GM18909 (cell line): Measurements from ENCODE around the gene FRK.
"Not testable (repeated sequence)": the region's sequence is repeated elsewhere in the genome, so short reads cannot be mapped to it uniquely, and the experiment has no call there.

Experiments used
- ATAC-seq: cut with Tn5 transposase; IDR thresholded peaks from one replicate; pipeline ENCODE4 v1.9.1; 2021; ENCODE audit warnings: mild to moderate bottlenecking; ENCODE audit not compliant: unreplicated experiment, poor library complexity

Gene FRK

DNA sequence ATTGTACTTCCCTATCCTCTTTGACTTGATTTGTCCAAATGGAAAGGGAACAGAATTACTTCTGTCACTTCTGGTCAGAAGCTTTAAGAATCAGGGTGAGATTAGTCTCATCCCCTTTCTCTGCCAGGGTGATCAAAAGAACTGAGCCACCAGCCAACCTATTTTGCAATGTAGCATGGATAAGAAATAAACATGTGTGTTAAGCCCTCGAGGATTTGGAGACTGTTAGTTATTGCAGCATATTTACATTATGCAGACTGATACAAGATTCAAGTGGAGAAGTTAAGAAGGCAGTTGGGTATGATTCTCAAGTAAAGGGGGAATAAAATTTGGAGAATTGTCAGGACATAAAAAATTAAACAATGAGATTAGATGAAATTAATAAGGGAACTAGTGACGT is 106.0 kb downstream of the FRK start:
- no peak for ATAC-seq

DNA sequence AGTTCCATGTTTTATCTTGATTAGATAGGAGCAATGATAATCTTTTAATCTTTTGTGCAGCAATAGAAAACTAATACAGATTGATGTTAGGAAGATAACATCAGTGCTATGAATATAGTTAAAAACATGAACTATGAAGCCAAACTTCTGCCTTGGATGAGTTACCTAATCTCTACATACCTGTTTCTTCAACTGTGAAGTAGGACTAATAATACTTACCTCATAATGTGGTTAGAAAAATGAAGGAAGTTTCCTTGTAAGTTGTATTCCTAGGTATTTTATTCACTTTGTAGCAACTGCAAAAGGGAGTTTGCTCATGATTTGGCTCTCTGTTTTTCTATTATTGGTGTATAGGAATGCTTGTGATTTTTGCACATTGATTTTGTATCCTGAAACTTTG is 111.9 kb downstream of the FRK start:
- ATAC-seq = no peak

DNA sequence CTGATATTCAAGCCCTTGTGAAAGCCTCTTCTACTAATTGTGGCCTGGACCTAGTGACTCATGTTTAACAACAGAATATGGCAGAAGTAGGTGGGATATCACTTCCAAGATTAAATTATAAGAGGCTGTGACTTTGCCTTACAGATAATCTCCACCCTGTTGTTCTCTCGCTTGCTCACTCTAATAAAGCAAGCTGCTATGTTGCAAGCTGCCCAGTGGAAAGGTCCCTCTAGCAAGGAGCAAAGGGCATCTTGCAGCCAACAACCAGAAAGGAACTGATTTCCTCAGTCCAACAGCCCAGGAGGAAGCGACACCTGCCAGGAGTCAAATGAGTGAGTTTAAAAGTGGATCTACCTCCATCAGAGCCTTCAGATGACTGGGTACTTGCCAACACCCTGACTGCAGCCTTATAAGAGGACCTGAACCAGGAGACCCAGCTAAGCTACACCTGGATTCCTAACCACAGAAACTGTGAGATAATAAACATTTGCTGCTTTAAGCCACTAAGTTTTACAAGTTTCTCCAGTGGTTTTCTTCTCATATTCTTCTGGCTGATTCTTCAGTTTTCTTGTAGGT is 112.6 kb downstream of the FRK start:
- no peak for ATAC-seq

DNA sequence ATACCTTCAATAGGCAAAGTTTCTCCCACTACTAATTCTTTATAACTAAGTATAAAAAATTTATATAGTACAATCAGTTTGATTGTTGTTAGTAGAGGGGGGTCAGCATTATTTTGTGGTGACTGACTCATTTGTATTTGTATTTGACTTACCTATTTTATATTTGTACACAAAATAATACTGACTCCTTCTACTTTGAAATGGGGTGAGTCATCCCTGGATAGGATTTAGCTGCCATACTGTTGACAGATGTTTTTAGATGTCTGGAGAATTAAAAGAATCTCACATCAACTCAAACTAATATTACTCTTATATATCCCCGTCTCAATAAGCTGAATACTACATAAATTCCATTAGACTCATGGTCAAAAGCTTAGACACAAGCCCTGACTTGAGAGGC is 114.9 kb downstream of the FRK start:
- no peak for ATAC-seq

DNA sequence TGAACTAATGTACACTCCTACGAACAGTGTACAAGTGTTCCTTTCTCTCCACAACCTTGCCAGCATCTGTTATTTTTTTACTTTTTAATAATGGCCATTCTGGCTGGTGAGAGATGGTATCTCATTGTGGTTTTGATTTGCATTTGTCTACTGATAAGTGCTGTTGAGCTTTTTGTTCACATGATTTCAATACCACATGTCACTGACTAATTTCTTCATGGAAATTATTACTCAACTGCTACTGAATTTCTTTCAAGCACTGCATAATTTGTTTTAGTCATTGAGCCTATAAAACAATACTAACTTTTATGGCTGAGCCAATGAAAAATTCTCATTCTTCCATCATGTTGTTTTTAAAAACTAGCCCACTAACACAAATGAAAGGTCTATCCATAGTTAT is 115.4 kb downstream of the FRK start:
- no peak for ATAC-seq

DNA sequence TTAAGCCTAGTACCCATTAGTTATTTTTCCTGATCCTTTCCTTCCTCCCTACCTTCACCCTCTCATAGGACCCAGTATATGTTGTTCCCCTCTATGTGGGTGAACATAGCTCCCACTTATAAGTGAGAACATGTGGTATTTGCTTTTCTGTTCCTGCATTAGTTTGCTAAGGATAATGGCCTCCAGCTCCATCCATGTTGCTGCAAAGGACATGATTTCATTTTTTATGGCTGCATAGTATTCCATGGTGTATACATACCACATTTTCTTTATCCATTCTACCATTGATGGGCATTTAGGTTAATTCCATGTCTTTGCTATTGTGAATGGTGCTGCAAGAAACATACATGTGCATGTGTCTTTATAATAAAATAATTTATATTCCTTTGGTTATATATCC is 115.9 kb downstream of the FRK start:
- ATAC-seq = not testable (repeated sequence)

DNA sequence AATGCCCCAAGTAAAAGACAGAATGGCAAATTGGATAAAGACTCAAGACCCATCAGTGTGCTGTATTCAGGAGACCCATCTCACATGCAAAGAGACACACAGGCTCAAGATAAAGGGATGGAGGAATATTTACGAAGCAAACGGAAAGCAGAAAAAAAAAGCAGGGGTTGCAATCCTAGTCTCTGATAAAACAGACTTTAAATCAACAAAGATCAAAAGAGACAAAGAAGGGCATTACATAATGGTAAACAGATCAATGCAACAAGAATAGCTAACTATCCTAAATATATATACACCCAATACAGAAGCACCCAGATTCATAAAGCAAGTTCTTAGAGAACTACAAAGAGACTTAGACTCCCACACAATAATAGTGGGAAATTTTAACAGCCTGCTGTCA is 123.2 kb downstream of the FRK start:
- ATAC-seq = not testable (repeated sequence)

DNA sequence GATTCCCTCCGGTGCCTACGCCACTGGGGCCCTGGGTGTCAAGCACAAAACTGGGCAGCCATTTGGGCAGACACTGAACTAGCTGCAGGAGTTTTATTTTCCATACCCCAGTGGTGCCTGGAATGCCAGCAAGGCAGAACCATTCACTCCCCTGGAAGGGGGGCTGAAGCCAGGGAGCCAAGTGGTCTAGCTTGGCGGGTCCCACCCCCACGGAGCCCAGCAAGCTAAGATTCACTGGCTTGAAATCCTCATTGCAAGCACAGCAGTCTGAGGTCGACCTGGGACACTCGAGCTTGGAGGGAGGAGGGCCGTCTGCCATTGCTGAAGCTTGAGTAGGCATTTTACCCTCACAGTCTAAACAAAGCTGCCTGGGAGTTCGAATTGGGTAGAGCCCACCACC is 125.3 kb downstream of the FRK start:
- ATAC-seq = no peak

DNA sequence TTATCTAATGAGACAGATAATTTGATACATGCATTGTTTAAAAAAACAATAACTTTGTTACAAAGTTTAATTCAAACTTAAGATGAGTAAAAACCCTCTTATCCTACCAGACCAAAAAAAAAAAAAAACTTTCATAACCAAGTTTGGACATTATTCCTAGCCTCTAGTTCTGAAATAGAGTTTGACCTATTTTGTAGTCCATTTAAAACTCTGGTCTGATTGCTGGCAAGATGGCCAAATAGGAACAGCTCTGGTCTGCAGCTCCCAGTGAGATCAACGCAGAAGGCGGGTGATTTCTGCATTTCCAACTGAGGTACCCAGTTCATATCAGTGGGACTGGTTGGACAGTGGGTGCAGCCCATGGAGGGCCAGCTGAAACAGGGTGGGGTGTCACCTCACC is 125.9 kb downstream of the FRK start:
- ATAC-seq = no peak

DNA sequence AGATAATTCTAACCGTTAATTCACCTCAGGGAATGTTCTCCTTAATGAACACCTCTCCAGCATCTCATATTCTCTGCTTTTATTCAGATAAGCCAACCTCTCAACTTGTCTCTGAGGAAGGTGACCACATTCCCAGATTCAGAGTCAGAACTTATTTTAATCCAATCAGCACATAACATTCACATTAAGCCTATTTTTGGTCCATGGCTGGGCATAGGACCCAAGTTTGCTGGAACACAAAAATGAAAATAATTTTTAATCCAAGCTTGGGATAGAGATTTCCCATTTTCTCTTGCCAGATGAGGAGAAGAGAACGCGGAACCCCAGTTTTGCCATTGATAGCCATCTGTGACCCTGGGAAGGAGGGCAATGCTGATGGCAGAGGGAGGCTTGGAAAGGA is 126.5 kb downstream of the FRK start:
- ATAC-seq = no peak

DNA sequence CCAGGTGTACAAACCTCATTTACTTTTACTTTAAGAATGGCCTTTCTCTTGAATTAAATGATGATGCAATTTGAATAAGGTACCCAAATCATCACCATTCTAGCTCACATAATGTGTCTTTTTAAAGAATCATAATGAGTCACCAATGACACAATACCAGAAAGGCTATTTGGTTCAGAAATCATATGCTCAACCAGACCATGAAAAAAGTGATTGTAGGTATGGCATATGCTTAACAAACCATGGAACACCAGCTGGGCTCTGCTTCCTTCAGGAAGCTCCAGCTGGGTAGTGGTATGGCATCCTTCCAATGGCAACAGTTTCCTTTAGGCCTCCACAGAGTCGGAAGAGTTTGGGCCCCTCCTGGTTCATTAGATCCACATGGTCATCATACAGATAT is 128.2 kb downstream of the FRK start:
- peak; percentile 60 for ATAC-seq

DNA sequence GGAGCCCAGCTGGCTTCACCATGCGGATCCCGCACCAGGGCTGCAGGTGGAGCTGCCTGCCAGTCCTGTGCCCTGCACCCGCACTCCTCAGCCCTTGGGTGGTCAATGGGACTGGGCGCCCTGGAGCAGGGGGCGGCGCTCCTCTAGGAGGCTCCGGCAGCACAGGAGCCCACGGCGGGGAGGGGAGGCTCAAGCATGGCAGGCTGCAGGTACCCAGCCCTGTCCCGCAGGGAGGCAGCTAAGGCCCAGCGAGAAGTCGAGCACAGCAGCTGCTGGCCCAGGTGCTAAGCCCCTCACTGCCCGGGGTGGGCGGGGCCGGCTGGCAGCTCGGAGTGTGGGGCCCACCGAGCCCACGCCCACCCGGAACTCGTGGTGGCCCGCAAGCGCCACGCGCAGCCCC is 132.7 kb downstream of the FRK start:
- not testable (repeated sequence) for ATAC-seq

DNA sequence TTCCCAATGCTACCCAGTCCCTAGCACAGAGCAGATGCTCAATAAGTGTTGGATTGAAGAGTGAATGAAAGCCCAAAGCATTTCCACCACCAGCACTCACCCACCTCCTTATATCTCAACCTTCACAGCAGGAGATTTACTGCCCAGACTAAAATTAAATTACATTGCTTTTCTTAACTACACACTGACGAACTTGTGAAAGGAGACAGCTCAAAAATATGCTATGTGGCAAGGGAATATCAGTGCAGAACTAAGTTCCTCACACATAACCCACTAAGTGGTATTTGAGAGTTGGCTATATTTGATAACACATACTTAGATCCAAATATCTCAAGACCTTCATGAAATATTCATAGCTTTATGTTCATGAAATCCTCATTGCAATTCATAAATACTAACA is 137.7 kb downstream of the FRK start:
- ATAC-seq = no peak

DNA sequence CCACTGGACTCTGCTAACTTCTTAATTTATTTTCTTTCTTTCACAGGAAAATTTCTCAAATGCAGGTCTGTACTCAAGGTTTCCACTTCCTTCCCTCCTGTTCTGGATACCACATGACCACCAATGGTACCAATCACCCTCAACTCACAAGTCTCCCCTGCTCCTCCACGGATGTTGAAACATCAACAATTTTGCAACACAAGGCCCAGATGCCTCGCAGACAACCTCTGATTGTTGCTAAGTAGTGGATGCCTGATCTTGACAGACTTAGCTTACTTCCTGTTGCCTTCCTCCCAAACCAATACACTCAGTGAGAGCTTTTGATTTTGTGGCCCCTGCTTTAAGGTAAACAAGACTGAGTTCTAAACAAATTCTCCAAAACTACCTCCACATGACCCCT is 146.6 kb downstream of the FRK start:
- ATAC-seq = no peak

DNA sequence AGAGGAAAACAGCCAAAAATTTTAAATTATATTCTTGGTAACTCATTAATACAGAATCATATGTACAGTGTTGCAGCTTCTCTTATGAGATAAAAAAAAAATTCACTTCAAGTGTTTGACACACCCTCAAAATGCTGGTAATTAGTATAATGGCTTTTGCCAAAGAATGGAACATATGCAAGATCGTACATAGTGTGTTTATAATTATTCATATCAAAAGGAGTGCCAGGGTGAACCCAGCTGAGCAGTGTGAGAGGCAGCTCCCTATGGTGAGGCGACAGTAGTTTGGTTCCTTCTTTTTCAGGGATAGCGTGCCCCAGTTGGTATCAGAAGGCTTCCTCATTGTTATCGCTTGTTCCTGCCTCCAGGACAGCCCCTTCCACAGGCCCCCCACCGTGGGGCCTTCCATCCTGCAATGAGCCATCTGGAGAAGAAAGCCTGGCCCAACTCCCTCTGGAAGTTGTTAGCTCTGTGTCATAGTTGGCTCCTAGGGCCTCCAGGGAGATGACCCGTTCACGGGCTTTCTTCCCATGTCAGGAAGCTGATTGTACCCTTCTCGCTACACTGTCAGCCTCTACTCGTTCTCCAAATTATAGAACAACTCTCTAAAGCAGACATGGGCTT is 150.7 kb downstream of the FRK start:
- ATAC-seq = no peak

DNA sequence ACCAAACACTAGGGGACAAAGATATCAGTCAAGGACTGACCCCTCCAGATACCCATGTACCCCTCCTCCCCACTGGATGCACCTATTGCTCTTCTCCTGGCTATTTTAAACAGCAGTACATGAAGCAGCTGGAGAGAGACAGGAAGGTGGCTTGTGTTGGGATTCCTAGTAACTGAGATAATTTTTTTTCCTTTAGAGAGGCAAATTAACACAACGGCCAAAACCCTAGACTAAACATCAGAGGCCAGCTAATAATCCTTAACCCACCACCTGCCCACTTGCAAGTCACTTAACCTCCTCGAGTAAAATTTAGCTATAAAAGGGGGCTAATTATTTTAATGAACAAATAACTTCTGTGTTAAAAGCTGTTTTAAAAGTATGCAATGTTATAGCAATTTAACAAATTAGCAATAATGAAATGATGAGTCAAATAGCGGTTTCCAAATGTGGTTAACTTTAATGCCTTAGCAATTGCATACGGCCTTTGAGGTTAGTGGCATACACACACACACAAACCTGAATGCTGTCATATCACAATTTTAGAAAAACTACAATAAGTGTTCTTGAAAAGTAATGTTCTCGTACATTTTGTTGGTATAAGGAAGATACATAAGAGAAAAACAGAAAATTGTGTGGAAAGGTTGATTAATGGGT is 151.7 kb downstream of the FRK start:
- no peak for ATAC-seq

DNA sequence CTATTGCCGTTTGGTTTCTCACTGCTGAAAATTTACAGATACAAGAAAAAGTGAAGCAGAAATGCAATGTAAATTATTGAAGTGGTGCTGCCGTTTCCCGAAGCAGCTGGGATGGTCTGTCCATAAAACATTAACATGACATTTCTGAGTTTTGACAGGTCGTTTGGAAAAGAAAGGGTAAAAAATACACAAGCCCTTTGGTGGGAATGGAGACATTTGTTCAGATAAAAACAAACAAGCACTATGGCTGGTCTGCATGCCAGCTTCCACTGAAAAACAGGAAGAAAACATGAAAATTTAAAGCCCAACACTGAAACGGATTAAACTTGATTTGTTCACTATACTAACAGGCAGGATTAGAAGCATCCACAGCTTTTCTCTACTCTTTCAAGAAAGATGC is 155.2 kb downstream of the FRK start:
- no peak for ATAC-seq

DNA sequence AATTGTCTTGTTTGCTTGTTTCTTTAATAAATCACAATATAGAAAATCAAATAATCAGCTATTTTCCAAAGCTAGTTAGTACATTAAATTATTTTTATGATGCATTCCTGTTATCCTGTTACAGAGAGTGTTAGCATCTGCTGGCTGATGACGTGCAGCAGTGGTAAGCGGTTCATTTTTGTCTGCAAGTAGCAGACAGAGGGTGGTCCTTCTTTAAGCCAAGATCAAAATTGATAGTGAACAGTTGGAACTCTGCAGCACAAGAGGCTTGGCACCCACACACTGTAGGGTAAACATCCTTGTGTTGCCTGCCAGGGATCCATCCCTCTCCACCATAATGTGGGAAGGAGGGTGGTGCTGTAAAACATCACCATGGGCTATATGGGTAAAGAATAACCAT is 158.3 kb downstream of the FRK start:
- no peak for ATAC-seq

DNA sequence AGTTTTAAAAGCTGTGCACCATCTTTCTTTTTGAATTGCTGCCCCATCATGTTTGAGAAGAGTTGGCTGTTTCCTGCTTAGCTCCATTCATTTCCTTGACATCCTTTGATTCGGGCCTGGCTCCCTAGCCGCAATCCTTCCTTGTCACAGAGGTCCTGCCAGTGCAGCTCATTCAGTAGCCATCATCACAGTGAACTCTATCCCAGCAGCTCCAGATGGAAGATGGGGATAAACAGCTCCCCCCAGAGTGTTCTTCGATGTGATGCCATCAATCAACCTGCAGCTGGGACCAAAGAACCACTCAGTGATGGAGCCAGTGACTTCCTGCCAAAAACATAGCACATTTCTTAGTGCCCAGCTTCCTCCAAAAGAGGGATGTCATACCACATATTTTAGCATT is 158.8 kb downstream of the FRK start:
- ATAC-seq = no peak

DNA sequence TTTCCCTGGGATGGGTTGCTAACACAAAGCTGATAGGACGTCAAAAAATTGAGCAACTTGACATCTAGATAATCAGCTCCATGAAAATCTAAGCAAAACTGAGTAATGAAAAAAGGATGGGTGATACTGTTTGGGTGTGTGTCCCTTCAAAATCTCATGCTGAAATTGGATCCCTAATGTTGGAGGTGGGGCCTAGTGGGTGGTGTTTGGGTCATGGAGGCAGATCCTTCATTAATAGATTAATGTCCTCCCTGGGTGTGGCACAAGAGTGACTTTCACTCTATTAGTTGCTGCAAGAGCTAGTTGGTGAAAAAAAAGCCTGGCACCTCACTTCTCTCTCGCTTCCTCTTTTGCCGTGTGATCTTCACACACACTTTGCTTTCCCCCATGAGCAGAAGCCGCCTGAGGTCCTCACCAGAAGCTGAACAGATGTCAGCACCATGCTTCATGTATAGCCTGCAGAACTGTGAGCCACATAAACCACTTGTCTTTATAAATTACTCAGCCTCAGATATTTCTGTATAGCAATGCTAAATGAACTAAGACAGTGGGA is 160.9 kb downstream of the FRK start:
- peak; percentile 71 for ATAC-seq

DNA sequence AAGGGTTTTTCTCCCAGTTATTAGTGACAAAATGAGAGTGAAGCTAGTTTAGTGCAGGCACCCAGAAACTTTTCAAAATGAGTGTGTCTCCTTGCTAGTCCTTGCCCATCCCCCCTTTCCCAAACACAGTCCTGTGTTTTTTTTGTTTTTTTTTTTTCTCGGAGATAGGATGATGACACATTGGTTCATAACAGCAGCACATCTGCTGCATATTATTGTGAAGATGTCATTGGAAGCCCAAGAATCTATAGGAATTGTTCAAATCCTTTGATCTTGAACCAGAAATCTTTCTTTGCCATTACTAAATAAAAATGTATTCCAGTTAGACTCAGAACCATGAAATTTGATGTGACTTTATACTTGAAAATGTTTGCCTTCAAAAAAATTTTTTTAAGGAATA is 162.4 kb downstream of the FRK start:
- no peak for ATAC-seq
